Vagina (tissue), 2 donors: Measurements from ENCODE around the gene SPOCK1.

Source experiments
- CTCF ChIP-seq, 3 experiments: fragments of 450-650 bp in 2 of 3; fragments of 200-600 bp in 1 of 3; sonication (generic) in 1 of 3; IDR thresholded peaks; one replicate each; pipeline ENCODE4 v1.5.1; 2017 to 2019; ENCODE audit warnings: antibody characterized with exemption in 3 of 3, mild to moderate bottlenecking in 2 of 3, moderate library complexity in 2 of 3
- POLR2A ChIP-seq, 2 donors: fragments of 450-650 bp; IDR thresholded peaks; one replicate each; pipeline ENCODE4 v1.6.1; 2017; ENCODE audit warnings: antibody characterized with exemption in 2 of 2, mild to moderate bottlenecking in 2 of 2, moderate library complexity in 2 of 2
- POLR2AphosphoS5 ChIP-seq, 2 donors: sonication (generic); formaldehyde crosslinking; IDR thresholded peaks; one replicate each; pipeline ENCODE4 v1.9.0; 2017; ENCODE audit warnings: antibody characterized with exemption in 2 of 2, mild to moderate bottlenecking in 2 of 2, low read depth in 1 of 2; ENCODE audit not compliant: insufficient read depth in 1 of 2

GRCh38 chr5:137313526-137314175 lies 185.5 kb downstream of the SPOCK1 start:
- TF ChIP-seq POLR2AphosphoS5 (IDR thresholded peaks at IDR 0.05; ENCODE audit: insufficient read depth in 1 of 2, low read depth in 1 of 2) (no peak), POLR2A (IDR thresholded peaks at IDR 0.05) (no peak), CTCF (IDR thresholded peaks at IDR 0.05) (no peak)
